IPS-11a (cell line): ENCODE data around the gene ROBO1.

Source experiments
- H3K4me3 ChIP-seq: one replicate; pipeline ENCODE4 v1.5.1; 2013; ENCODE audit warnings: low read depth, low read length, control low read depth

Gene ROBO1

DNA sequence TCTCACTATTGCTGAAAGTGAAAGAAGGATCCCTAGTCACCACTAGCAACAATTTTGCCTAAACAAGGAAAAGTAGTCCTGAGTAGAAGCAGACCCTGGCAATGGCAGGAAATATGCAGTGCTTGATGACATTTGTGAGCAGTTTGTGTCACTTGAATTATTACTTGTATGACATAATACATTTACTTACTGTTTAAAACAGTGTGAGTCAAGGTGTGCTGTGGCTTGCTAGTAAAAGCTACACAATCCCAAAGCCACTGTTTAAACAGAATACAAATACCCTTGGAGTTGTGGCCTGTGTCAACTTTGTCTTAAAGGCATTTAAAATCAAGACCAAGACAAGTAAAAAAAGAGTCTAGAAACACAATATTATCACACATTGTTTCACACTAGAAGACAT lies 775.4 kb downstream of the ROBO1 start:
- H3K4me3 ChIP-seq = no peak overlapping the region

DNA sequence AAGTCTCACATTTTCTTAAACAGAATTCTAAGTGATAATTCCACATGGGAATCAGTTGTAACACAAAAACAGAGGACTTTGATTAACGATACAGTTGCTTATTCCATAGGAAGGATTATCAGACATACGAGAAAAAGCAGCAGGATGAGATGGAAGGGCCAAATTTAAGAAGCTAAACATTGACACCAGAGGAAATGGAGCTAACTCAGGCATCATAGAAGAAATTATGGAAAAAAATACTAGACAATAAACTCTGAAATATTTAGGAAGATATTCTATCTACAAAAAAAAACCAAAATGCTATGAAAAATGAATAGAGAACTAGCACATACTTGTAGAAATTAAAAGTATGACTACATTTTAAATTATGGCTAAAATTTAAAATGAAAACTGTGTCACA lies 776.1 kb downstream of the ROBO1 start:
- H3K4me3 ChIP-seq = no peak overlapping the region

DNA sequence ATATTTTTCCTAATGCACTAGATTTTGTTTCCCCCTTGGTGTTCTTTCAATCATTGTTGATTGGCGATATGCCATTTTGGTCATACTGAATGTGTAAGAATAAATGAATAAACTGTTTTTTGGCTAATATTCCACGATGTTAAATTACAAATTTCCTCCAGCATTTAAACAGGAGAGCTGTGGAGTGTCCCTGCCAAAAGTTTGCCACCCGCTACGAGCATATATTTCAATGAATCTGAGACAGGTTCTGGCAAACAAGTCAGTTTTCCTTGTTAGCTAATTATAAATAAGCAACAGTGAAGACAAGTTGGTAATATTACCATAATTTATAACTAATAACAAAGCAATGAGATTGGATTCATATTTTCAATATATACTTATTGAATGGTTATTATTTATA lies 777.6 kb downstream of the ROBO1 start:
- H3K4me3 ChIP-seq = no peak overlapping the region

DNA sequence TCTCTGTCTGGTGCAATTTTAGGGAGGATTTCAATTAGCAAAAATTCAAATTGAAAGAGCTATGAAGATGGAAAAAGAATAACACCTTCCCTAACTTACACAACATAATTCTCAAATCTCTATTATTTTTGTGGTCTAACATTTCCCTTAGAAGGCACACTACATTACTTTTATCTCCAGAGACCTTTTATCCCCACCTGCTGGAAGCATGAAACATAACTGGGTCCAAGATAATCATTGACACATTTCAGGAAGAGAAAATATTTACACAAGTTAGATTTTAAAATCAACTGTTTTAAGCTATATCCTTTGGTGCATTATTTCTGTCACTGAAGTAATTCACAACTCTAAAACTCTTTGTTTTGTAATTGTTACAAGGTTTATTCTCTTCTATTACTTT lies 779.5 kb downstream of the ROBO1 start:
- H3K4me3 ChIP-seq = no peak overlapping the region

DNA sequence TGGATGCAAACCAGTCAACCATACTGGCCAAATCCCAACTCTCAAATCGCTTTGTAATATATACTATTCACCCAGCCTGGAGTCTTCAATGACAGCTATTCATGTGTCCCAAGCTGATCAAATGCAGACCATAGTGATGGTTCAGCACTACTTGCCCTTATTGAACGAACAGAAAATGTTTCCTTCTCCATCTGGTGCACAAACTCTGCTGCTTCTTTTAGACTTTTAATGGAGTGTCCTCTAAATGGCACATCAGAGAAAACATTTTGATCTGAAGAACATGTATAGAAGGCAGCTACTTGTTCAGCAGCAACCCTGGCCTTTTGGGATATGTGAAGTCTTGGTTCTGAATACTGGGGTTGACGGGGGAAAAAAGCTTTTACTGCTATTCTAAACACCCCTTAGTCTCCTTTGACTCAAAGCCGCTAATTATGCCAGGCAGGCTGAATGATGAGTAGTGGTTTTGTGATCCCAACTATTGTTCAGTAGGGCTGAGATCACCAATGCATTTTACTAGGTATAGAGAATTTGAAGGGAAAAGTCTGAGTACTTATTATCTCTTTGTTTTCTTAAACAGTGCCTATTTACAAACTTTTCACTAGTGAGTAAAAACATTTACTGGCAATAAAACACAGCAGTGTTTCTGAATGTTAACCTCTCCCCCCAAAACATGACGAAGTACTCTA lies 781.2 kb downstream of the ROBO1 start:
- no peak overlapping the region for H3K4me3 ChIP-seq

DNA sequence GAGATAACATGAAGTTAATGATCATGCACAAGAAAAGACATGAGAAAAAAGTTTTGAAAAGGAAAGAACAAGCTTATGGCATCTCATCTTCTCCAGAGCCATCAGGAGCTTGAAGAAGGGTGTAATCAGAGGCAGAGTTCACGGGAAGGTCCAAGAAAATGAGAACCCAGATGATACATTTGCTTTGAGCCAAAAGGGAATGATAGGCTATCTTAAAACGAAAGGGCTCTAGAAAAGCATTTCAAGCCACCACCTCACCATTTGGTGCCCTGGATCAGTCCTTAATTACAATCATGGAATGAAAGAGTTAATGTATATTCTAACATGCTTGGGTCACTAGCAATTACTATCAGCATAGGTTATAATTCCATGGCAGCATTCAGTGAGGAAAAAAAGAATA lies 781.8 kb downstream of the ROBO1 start:
- H3K4me3 ChIP-seq = no peak overlapping the region

DNA sequence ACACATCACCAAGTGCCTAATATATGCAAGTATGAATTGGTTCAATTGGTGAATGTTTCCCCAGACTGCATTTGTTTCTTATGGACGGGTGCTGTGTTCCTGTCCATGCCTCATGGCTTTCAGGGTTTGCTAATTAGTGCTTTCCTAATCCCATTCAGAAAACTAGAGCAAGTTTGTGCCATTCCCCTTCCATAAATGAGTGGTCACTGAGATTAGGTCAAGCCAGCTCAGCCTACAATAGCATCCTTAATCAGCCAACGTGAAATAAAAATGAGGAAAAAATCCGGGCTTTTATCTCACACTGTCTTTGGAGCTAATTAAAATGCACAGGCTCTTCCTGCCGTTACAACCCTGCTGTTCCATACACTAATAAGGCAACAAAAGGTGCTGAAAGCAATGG lies 788.8 kb downstream of the ROBO1 start:
- H3K4me3 ChIP-seq = no peak overlapping the region

DNA sequence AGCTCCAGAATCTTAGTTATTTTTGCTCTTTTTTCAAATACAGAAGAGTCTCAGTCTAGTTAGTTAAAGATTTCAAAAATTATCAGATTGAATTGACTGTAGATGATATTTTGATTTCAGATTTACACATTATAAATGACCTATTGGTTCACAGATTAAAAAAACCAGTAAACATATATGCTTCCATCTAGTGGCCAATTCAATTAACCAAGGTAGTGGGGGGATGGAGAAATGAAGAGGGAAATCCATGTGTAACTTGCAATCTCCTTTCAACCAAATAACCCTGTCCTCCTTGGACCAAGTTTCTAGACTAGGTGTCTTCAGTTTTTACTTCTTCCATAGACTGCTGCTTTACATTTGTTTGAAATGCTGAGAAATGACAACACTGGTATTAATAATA lies 789.8 kb downstream of the ROBO1 start:
- H3K4me3 ChIP-seq = no peak overlapping the region

DNA sequence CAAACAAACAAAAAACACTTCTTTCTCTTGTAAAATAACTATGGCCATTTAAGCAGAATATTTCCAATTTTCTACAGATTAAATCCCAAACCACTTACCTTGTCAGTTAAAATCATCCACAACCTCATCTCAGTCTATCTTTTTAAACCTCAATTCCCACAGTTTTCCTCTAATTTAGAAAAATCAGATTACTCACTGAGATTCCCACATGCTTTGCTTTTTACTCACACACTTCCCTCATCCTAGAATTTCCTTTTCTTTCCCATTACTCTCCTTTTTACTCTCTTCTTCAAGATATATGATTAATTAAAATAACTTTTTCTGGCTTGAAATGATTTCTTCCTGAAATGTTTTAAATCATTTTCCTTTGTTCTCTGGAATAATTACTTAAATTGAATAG lies 790.7 kb downstream of the ROBO1 start:
- H3K4me3 ChIP-seq = no peak overlapping the region

DNA sequence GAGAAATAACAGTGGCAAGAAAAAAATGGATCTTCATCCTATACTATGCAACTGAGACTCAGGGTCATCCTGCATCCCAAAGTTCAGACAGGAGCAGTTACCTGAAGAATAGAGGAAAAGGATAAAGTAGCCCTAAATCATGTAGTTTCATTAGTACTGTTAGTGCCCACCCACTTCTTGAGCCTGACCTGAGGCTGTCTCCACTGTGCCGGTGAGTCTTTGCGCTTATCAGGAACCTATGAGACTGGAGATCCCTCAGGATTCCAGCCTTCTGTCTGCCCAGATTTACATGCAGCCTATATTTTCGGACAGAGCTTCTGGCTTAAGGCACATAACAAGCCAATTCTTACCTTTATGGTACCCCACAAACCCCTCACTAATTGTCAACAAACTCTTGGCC lies 791.6 kb downstream of the ROBO1 start:
- no peak overlapping the region for H3K4me3 ChIP-seq

DNA sequence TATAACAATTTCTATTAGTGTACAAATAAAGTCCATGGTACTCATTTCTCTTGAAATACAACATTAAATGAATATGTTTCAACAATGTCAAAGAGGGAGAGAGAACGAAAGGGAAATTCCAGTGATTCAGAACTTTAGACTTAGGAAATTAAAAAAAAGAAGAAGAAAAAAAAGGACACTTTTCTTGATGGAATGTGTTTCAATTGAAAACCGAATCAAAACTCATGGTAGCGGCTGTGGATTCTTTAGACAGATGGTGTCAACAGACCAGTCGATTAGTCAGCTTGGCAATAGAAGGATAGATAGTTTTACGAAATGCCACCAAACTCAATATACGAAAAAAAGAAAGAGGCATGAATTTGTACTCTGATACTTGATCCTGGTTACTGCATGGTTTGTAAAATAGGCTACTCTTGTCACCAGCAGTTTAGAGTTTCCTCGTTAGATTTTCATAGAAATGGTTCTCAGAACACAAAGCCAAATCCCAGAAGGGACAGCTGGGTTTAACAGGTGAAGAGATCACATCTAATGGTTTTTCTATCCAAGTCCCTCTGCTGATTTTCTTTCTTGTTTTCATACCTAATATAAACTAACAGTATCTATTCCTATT lies 793.5 kb downstream of the ROBO1 start:
- no peak overlapping the region for H3K4me3 ChIP-seq

DNA sequence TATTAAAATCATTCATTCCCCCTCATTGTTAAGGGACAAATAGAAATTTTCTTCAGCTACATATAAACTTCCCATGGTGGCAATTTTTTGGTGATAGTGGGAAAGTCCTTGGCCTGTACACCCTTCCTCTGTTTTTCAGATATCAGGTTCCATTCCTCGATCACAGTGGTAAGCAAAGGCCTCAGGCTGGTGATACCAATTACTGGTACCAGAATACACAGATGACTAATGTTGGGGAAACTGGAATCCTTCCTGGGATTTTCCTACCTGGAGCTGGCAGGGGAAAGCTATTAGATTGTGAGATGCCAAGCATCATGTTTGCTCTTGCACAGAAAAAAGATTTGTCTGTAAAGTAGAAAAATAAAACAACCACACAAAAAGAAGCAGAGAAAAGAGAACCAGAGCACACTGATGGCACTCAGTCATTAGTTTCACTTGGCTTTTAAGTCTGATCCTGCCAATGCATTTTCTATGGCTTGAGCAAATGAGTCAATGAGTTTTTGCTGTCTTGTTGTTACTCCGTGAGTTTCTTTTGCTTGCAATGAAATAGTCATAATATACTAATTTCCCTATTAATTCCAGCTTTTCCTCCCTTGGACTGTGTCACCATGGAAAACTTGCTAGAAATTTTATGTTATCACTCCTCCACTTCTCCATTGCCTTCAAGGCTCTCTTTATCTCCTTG lies 795.0 kb downstream of the ROBO1 start:
- no peak overlapping the region for H3K4me3 ChIP-seq

DNA sequence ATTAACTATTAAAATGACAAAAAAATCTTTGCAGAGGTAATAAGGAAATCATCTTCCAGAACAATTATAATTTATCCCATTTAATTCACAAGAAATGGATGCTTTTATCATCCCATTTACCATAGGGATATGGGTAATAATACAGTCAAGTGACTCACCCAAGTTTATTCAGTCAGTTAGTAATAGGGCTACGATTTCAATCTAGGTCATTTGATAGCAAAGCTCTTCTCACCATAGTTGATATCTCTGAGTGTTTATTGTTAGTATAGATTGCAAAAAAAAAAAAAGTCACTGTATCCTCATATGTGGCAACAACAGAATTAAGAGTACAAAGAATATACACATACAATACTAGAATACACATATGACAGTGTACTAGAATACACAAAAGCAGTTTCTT lies 797.1 kb downstream of the ROBO1 start:
- no peak overlapping the region for H3K4me3 ChIP-seq

DNA sequence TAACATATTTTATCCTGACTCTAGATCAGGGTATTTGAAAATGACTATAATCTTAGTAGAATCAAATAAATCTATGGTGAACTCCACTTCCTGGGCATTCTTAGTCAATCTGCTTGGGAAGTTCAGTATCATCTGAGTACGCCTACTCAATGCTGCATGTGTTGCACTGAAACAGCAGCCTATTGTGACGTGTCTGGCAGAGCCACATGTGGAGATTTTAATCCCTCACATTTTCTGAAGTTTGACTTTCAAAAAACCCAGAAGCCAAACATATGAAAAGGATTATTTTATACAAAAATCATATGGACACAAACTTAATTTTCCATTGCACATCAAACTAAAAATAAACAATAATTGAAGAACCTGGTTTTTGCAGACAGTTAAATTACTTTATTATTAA lies 798.3 kb downstream of the ROBO1 start:
- no peak overlapping the region for H3K4me3 ChIP-seq

DNA sequence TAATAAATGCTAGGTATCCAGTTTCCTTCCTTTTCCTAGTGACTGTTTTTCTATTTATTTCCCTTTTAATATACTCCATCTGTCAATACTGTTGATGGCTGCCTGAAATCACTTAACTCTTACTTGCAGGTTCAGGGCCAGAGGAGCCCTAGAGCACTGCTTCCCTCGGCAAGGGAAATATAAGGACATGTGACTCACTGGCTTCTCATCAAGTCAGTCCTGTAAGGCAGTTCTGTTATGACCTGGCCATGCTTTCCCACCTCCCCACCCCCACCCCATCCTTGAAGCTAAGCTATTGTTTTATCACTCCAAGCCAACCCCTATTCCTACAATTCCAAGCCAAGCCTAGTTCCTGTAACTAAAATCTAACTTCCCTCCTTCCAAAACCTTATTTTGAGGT lies 800.7 kb downstream of the ROBO1 start:
- H3K4me3 ChIP-seq = no peak overlapping the region

DNA sequence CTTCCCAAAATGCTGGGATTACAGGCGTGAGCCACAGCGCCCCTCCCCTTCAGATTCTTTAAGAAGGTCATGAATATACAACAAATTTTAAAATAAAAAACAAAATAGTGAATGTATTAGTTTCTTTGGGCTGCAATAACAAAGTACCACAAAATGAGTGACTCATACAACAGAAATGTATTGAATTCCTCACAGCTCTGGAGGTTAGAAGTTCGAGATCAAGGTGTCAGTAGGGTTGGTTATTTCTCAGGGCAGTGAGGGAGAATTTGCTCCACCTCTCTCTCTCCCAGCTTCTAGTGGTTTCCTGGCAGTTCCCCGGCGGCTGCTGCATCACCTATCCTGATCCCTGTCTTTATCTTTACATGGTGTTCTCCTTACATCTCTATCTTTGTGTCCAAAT lies 804.0 kb downstream of the ROBO1 start:
- no peak overlapping the region for H3K4me3 ChIP-seq

DNA sequence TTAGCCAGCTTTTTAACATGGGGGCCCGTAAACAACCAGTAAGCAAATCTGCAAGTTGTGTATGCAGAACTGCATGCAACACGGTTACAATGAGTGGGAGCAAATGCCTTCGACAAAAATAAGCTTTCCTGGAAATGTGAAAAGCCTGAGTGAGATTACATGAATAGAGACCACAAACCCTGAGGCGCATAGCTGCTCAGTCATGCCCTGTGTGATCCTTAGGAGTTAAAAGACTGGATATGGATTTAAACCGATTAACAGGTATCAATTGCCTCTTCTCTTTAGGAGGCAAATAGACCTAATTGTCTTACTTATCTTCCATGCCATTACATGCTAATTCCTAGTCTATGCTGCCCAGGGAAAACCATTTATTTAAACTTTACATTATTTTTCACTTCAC lies 810.3 kb downstream of the ROBO1 start:
- H3K4me3 ChIP-seq = no peak overlapping the region

DNA sequence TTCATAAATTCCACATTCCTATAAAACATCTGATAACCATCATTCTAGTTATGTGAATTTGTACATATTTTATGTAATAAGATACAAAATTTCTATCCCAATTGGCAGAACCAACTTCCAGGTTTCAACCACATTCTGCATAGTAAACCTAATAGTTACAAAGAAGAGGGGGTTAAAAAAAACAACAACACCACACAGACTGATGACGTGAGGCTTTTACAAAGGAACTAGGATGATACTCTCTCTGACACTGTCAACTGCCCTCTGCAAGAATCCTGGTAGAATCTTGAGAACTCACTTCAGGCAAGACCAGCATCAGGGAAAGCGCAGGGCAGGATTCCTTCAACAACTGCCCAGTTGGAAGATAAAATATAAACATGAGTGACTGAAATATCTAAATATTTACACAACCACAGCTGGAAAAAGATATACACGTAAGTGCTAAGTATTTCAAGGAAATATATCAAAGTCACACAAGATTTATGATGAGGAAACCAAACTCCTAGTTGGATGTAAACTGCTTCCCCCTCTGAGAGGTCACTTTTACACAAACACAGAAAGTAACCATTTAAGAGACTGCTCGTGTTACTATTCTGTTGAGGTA lies 816.4 kb downstream of the ROBO1 start:
- H3K4me3 ChIP-seq = no peak overlapping the region

DNA sequence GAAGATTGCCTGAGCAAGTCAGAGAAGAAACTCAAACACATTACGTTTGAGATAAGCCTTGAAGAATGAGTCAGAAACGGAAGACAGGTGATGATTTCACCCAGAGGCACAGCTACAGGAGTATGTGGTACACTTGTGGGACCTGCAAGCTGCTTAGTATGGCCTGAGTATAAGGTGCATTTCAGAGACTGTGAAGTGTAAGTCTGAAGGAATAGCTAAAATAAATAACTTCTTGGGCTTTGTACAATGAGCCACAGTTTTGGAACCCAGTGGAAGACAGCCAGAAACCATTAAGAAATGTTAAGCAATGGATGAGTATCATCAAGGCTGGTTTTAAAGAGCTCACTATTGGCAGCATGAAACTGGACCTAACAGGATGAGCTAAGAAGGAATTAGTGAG lies 826.2 kb downstream of the ROBO1 start:
- H3K4me3 ChIP-seq = no peak overlapping the region

DNA sequence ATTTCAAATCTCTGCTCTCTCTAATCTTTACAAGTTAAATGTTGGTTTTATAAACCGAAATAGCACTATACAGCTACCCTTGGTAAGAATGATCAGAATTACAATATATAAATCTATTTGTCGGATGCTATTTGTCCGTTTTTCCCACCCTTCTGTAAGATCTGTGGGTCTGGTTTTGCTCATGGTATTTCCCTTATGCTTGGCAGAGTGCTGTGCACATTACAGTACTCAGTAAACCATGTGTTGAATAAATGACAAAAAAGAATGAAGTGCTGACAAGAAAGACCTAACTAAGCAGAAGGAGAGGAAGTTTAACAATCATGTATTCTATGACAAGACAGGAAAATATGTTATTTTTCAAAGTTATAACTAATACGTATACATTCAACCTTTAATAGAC lies 827.2 kb downstream of the ROBO1 start:
- no peak overlapping the region for H3K4me3 ChIP-seq

DNA sequence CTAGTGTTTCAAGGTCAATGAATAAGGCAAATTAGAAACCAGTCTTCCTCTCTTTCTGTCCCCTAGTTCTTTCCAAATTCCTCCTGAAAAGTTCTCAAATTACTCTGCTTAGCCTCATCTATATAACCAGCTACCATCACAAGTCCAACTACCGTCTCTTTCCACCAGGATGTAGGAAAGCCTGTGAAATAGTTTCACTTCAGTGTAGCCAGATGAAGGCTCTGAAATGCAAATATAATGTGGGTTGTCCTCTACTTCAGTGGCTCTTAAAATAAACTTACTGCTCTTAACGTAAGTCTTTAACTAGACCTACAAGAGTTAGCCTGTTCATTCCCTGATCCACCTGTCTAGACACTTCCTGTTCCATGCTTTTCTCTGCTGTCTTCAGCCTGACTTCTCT lies 827.7 kb downstream of the ROBO1 start:
- H3K4me3 ChIP-seq = no peak overlapping the region

DNA sequence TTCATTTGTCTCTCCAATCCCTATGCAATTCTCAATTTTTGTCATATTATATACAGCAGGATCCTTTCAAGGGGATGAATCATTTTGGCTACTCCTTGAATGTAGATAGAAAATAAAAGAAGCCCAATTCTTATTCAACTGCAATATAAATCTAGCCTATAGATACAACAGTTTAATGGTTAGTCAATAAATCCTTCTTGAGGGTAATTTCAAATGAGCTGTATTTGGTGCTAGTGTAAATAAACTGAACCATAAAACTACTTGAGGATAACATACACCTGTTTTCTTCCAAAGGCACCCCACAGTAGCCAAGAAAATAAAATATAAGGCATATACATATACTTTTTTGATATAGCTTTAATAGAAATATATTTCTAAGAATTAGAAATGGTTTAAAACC lies 830.3 kb downstream of the ROBO1 start:
- H3K4me3 ChIP-seq = no peak overlapping the region
